GM21825 (cell line): ENCODE data around the gene SYNM.

Source experiments
- ATAC-seq: cut with Tn5 transposase; IDR thresholded peaks from one replicate; pipeline ENCODE4 v1.9.1; 2021; ENCODE audit warnings: mild to moderate bottlenecking, moderate library complexity; ENCODE audit not compliant: unreplicated experiment

SYNM gene

DNA sequence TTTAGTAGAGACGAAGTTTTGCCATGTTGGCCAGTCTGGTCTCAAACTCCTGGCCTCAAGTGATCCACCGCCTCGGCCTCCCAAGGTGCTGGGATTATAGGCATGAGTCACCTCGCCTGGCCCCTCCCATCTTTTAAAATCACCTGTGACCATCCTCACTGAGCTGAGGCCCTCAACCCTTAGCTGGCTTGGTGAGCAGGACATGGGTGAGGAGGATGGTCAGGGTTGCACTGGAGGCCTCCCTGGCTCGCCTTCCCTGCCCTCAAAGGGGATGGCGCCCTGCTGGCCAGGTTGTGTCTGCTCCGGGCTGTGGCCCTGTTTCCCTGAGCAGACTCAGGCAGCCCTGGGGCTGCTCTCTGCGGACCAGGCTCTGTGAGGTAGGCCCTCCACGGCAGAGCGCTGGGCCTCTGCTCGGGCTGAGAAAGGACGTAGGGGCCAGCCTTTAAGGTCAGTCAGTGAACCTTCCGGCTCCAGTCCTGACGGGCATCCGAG is 33.7 kb downstream of the SYNM start:
- no peak for ATAC-seq

GRCh38 chr15:99139276-99139675 is 34.4 kb downstream of the SYNM start:
- ATAC-seq, result no peak

DNA sequence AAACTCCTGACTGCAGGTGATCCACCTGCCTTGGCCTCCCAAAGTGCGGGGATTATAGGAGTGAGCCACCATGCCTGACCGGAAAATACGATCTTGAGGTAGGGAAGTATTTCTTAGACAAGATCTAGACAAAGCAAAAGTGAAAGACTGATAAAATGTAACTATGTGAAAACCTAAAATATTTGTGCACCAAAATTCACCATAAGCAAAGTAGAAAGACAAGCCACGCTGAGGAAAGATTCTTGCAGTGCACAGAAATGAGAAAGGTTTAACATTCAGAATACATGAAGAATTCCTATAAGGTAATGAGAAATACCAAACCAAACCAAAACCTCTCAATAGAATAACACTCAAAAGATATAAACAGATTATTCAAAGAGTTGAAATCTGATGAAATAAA is 35.7 kb downstream of the SYNM start:
- no peak for ATAC-seq

- no peak for ATAC-seq
Measured at GRCh38 chr15:99141943-99142342, 37.1 kb downstream of the SYNM start.

DNA sequence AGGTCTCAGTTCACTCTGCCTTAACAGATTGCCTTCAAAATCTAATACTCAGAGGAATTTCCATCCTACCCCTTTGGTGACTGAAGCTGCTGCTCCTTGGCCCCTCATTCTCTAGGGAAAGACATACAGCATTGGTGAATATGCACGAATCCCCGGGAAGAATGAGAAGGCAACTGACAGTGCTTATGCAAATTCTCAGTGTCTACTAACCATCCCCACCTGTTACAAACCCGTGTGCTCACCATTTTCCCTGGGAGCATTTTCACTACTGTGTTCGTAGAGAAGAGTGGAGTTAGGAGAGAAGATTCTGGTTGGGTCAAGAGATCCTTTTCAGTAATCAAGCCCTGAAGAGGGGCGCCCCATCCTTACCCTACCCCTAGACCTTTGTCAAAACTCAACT is 37.7 kb downstream of the SYNM start:
- ATAC-seq, result no peak

DNA sequence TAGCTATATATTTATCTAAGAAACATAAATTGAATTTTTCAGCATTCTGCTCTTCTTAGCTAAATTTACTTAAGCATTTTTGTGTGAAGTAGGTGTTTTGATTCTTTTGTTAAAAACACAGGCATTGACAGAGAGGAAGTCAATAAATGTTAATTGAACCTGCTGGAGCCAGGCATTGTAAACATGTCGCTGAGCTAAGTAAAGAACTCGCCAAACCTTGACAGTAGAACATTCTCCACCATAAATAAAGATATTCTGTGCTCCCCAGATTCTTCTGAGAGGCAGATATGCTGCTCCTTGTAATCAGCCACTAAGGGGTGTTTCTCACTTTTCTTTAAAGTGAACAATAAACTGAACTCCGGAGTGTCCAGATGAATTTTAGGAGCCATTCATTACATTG is 38.4 kb downstream of the SYNM start:
- no peak for ATAC-seq

DNA sequence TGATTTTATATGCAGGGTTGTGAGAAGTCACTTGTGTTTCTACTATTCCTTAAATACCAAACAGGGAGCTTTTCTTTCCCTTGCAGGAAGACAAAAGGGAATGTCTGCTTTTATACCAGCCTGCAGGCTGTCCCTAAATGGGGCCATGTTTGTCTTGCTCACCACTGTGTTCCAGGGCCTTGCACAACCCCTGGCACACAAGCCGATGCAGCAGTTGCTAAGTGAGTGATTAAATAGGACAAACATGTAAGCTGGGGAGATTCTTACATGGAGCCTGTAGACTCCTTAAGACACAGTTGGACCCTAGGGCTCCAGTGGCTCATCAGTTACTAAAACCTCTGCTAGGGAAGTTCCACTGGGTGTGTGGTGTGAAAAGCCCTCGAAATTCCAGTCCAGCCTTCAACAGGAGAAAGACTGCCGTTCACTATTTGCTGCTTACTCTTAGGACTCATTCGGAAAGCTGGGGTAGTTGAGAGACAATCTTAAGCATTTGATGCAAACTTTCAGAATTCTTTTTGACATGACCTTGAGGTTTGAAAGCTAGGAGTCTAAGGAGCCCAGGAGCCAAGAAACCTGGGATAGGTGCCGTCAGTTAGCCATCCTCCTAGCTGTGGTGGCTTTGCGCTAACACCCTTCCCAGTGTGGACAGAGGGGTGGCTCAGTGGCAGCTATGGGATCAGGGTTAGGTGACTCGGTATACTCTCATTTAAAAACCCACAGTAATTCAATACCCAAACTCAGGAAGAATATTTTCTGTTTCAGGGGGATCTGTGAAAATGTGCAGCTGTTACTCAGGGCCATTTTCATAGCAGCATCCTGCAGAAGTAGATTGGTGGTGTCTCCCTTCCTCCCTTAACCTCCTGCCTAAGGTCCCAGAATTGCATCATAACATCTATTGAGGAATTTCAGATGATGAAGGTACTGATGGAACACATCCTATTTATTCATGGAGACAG is 39.1 kb downstream of the SYNM start:
- ATAC-seq, result no peak

DNA sequence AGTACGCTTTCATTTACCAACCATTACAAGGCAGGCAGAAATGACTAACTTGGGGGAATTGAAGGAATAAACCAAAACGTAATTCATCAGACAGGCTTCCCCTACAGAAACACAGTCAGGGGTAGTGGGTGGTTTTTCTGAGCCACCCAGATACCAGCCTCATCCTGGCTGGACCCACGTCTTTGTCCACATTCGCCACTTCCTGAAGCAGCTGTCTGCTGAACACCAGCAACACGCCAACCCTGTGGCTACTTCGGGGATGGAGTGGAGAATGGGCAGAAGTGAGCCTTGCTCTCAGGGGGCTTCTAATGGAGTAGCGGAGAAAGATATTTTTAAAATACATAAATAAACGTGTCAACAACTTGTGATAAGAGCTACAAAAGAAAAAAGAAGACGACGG is 40.1 kb downstream of the SYNM start:
- no peak for ATAC-seq

- no peak for ATAC-seq
Measured at GRCh38 chr15:99145778-99146177, 40.9 kb downstream of the SYNM start.

- ATAC-seq, result no peak
Measured at GRCh38 chr15:99146661-99147060, 41.8 kb downstream of the SYNM start.

GRCh38 chr15:99148851-99149276 is 44.0 kb downstream of the SYNM start:
- no peak for ATAC-seq

DNA sequence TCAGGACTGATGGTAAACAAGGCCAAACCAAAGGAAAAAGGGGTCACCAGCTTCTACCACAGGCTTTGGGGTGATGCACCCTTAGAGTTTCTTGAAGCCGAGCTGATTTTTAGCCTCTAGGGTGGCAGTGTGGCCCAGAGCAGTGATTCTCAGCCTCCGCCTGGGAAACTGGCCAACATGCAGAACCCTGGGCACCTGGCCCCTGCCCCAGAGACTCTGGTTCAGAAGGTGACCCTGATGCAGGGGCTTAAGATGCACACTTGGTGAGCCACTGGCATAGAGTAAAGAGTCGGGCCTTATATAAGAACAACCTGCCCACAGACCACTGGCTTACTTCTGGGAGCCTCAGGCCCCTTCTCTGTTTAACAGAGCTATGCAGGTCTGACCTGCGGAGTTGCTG is 44.5 kb downstream of the SYNM start:
- ATAC-seq, result no peak

- ATAC-seq, result no peak
Measured at GRCh38 chr15:99151156-99151555, 46.3 kb downstream of the SYNM start.

DNA sequence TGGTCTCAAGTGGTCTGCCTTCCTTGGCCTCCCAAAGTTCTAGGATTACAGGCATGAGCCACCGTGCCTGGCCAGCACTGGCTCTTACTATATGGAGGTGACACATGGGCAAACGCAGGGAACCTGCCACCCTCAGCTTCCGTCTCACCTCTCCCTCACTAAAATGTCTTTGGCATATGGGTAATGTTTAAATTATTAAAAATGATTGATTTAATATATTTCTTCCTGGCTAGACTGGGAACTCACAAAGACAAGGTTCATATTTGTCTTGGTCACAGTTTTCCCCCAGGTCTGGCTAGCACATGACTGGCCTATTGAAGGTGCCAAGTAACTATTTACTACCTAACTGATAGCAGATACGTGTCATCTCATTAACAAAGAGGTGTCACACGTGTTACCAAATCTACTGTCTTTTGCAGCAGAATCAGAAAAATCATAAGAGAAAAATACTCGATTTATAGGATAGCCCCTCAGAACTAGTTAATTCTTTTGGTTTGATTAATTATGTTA is 48.2 kb downstream of the SYNM start:
- no peak for ATAC-seq

- no peak for ATAC-seq
Measured at GRCh38 chr15:99154271-99154670, 49.4 kb downstream of the SYNM start.

DNA sequence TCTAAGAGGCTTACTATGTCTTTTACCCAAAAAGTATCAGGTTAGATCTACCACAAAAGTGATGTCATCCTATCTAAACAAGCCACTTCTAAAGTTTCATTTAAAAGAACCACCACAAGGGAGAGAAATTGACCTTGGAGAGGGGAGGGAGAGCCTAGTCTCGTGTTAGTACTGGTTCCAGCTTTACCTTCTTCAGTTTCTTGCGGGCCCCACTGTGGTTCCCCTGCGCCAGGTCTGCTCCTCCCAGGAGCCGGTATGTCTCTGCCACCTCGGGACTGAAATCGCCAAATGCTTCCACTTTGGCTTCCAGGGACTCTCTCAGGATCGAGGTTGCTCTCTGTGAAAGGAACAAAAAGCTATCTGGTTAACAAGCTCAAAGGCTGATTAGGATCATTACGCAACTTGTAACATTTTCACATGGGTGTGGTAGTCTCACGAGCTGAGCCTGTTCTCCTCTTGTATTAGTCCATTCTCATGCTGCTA is 51.1 kb downstream of the SYNM start:
- no peak for ATAC-seq

- ATAC-seq, result no peak
Measured at GRCh38 chr15:99157456-99157855, 52.6 kb downstream of the SYNM start.

- no peak for ATAC-seq
Measured at GRCh38 chr15:99158626-99159412, 53.9 kb downstream of the SYNM start.

DNA sequence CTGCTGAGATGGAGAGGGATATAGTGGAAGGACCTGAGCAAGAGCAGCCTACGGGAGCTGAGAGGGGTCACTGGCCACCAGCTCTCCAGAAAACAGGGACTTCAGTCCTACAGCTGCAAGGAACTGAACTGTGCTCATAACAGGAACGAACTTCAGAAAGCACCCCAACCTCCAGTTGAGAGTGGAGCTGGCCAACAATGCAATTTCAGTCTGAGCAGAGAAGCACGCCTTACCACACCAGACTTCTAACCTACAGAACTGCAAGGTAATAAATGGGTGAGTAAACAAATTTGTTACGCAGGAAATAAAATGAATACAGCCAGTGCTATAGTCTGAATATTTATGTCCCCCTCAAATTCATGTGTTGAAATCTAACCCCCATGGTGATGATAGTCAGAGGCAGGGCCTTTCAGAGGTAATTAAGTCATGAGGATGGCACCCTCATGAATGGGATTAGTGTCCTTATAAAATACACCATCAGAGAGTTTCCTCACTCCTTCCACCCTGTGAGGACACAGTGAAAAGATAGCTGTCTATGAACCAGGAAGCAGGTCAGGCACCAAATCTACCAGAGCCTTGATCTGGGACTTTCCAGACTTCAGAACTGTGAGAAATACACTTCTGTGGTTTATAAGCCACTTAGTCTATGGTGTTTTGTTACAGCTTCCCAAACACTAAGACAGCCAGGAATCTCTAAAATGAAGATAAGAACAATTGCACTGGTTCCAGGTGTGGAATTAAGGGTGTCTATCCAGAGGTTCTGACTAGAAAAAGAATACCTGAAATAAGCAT is 58.6 kb downstream of the SYNM start:
- no peak for ATAC-seq

- no peak for ATAC-seq
Measured at GRCh38 chr15:99164119-99164518, 59.2 kb downstream of the SYNM start.
